Vagina (tissue), 2 donors: ENCODE results near the gene HMGB2.

Experiments used
- CTCF ChIP-seq, 3 experiments: fragments of 450-650 bp in 2 of 3; fragments of 200-600 bp in 1 of 3; sonication (generic) in 1 of 3; IDR thresholded peaks; one replicate each; pipeline ENCODE4 v1.5.1; 2017 to 2019; ENCODE audit warnings: antibody characterized with exemption in 3 of 3, mild to moderate bottlenecking in 2 of 3, moderate library complexity in 2 of 3
- POLR2A ChIP-seq, 2 donors: fragments of 450-650 bp; IDR thresholded peaks; one replicate each; pipeline ENCODE4 v1.6.1; 2017; ENCODE audit warnings: antibody characterized with exemption in 2 of 2, mild to moderate bottlenecking in 2 of 2, moderate library complexity in 2 of 2
- POLR2AphosphoS5 ChIP-seq, 2 donors: sonication (generic); formaldehyde crosslinking; IDR thresholded peaks; one replicate each; pipeline ENCODE4 v1.9.0; 2017; ENCODE audit warnings: antibody characterized with exemption in 2 of 2, mild to moderate bottlenecking in 2 of 2, low read depth in 1 of 2; ENCODE audit not compliant: insufficient read depth in 1 of 2

- TF ChIP-seq CTCF (IDR thresholded peaks at IDR 0.05), result no peak
- TF ChIP-seq POLR2A (IDR thresholded peaks at IDR 0.05), result no peak
- no peak for TF ChIP-seq POLR2AphosphoS5 (IDR thresholded peaks at IDR 0.05; ENCODE audit: insufficient read depth in 1 of 2, low read depth in 1 of 2)
Observed at GRCh38 chr4:173288698-173289352, 45.3 kb downstream of the HMGB2 start.
